Measurements from ENCODE around the gene NHLRC4.

NHLRC4 gene

GRCh38 chr16:567373-568256 lies 810 bp downstream of the NHLRC4 start:
- DNase-seq (ENCODE audit: low read depth): no peak

- DNase-seq (ENCODE audit: low read depth): no peak
These were observed 1.8 kb downstream of the NHLRC4 start for GRCh38 chr16:568401-569258.

GRCh38 chr16:569445-570254 lies 2.8 kb downstream of the NHLRC4 start, which contains the start of gene PIGQ:
Gene PIGQ, plus strand, starts transcription at chr16:569968. Its CDS starts 4,107 bp downstream, at chr16:574075.
- DNase-seq (ENCODE audit: low read depth): peak; percentile 50

- DNase-seq (ENCODE audit: low read depth): no peak
These were observed 6.3 kb downstream of the NHLRC4 start for GRCh38 chr16:572865-573650.

- DNase-seq (ENCODE audit: low read depth): no peak
These were observed 7.4 kb downstream of the NHLRC4 start for GRCh38 chr16:574021-574760.

GRCh38 chr16:575354-576196 lies 8.8 kb downstream of the NHLRC4 start:
- no peak for DNase-seq (ENCODE audit: low read depth)

- DNase-seq (ENCODE audit: low read depth): no peak
These were observed 9.5 kb downstream of the NHLRC4 start for GRCh38 chr16:576197-576822.

- no peak for DNase-seq (ENCODE audit: low read depth)
These were observed 10.0 kb downstream of the NHLRC4 start for GRCh38 chr16:576823-577201.

GRCh38 chr16:577796-578195 lies 11.0 kb downstream of the NHLRC4 start:
- DNase-seq (ENCODE audit: low read depth): no peak

GRCh38 chr16:578232-578869 lies 11.5 kb downstream of the NHLRC4 start:
- DNase-seq (ENCODE audit: low read depth): no peak

GRCh38 chr16:578870-579405 lies 12.1 kb downstream of the NHLRC4 start:
- DNase-seq (ENCODE audit: low read depth): no peak

GRCh38 chr16:580141-580945 lies 13.5 kb downstream of the NHLRC4 start:
- no peak for DNase-seq (ENCODE audit: low read depth)

GRCh38 chr16:580946-581498 lies 14.2 kb downstream of the NHLRC4 start:
- DNase-seq (ENCODE audit: low read depth): no peak

GRCh38 chr16:582218-582613 lies 15.4 kb downstream of the NHLRC4 start:
- no peak for DNase-seq (ENCODE audit: low read depth)

GRCh38 chr16:582614-583331 lies 16.0 kb downstream of the NHLRC4 start:
- DNase-seq (ENCODE audit: low read depth): no peak

GRCh38 chr16:583470-583814 lies 16.6 kb downstream of the NHLRC4 start:
- DNase-seq (ENCODE audit: low read depth): no peak

Measured in stimulated activated CD8-positive, alpha-beta memory T cell treated with anti-CD3 and anti-CD28 coated beads, Interleukin-12 subunit alpha, Interleukin-12 subunit beta, amount 100 ng/mL, for 4 hours (primary cell).